SK-N-SH treated with all-trans-retinoic acid at 6 μM for 48 hours (cell line): ENCODE results near the gene TOR1A.

Source experiments
- CSDC2 ChIP-seq: fragments of 250-450 bp; sonication (Bioruptor Pico); IDR thresholded peaks from 2 replicates; pipeline ENCODE4 v1.5.0; 2020; ENCODE audit warnings: mild to moderate bottlenecking, moderate library complexity
- ZFP3 ChIP-seq: fragments of 250-450 bp; sonication (Bioruptor Pico); IDR thresholded peaks from 2 replicates; pipeline ENCODE4 v1.5.0; 2020; ENCODE audit warnings: mild to moderate bottlenecking, moderate library complexity
- ZFP30 ChIP-seq: fragments of 450-650 bp; formaldehyde crosslinking; IDR thresholded peaks from 2 replicates; pipeline ENCODE4 v1.5.0; 2022; ENCODE audit warnings: mild to moderate bottlenecking, moderate library complexity
- ZNF565 ChIP-seq: fragments of 450-650 bp; formaldehyde crosslinking; conservative IDR thresholded peaks from 2 replicates; pipeline ENCODE4 v1.5.0; 2020; ENCODE audit warnings: low read depth, mild to moderate bottlenecking, moderate library complexity
- TF ChIP-seq, protein P1 (sequence below): fragments of 250-450 bp; sonication (Bioruptor Pico); IDR thresholded peaks from 2 replicates; pipeline ENCODE4 v1.5.0; 2020; ENCODE audit warnings: mild to moderate bottlenecking, moderate library complexity

- no peak for TF ChIP-seq ZFP30
- no peak for TF ChIP-seq CSDC2
- no peak for TF ChIP-seq ZNF565 (CRISPR knock-in tag)
- TF ChIP-seq, protein P1, sequence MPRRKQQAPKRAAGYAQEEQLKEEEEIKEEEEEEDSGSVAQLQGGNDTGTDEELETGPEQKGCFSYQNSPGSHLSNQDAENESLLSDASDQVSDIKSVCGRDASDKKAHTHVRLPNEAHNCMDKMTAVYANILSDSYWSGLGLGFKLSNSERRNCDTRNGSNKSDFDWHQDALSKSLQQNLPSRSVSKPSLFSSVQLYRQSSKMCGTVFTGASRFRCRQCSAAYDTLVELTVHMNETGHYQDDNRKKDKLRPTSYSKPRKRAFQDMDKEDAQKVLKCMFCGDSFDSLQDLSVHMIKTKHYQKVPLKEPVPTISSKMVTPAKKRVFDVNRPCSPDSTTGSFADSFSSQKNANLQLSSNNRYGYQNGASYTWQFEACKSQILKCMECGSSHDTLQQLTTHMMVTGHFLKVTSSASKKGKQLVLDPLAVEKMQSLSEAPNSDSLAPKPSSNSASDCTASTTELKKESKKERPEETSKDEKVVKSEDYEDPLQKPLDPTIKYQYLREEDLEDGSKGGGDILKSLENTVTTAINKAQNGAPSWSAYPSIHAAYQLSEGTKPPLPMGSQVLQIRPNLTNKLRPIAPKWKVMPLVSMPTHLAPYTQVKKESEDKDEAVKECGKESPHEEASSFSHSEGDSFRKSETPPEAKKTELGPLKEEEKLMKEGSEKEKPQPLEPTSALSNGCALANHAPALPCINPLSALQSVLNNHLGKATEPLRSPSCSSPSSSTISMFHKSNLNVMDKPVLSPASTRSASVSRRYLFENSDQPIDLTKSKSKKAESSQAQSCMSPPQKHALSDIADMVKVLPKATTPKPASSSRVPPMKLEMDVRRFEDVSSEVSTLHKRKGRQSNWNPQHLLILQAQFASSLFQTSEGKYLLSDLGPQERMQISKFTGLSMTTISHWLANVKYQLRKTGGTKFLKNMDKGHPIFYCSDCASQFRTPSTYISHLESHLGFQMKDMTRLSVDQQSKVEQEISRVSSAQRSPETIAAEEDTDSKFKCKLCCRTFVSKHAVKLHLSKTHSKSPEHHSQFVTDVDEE (CRISPR knock-in tag) = no peak
- TF ChIP-seq ZFP3 (CRISPR knock-in tag) = no peak
These were observed 46.8 kb downstream of the TOR1A start for GRCh38 chr9:129776938-129777768.
